SKM-1 (cell line): ENCODE results near the gene SLC34A1.

Experiments
- DNase-seq: peaks from one replicate; lab custom pipeline; 2025; ENCODE audit not compliant: unreplicated experiment; lab: John Stamatoyannopoulos, UW

SLC34A1 gene

DNA sequence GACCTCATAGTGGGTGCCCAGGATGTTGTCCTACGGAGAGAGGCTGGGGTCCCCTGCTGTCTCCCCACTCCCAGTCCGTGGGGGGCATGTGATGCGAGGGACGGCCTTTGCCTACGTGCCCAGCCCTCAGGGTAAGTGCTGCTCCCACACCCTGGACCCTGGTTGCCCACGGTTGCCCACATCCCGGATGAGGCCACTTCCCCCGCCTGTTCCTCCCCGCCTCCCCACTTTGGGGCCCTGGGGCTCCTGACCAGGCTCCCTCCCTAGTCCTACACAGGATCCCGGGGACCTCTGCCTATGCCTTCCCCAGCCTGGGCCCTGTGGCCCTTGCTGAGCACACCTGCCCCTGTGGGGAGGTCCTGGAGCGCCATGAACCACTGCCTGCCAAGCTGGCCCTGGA is 1.5 kb downstream of the SLC34A1 start:
- DNase-seq: no peak

DNA sequence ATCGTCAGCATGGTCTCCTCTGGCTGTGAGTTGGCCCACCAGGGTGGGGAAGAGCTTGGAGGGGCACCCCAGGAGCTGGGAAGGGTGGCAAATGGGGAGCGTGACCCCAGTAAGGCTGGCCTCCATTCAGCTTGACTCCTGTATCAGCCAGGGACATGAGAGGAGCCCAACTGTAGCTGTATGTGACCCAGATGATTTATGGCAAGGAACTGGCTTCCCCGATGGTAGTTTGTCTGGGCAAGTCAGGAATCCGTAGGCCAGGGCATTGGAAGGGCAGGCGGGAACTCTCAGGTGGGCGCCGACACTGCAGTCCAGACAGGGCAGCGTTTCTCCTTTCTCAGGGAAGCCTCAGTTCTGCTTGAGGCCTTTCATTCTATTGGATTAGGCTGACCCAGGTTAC is 2.3 kb downstream of the SLC34A1 start:
- no peak for DNase-seq

DNA sequence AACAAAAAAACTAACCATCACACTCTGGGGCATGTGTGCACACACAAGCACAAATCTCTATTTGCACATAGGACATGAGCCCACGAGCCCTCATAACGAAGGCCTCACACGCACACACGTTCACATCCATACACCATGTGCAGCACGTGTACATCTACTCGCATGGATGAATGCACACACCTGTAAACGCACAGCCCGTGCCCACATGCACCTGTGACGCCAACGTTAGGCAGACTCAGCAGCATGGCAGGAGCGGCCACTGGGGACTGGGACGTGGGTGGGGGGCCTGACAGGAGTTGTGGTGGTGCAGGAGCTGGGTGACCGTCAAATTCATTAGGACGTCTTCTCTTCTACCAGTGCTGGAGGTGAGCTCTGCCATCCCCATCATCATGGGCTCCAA is 3.2 kb downstream of the SLC34A1 start:
- no peak for DNase-seq

DNA sequence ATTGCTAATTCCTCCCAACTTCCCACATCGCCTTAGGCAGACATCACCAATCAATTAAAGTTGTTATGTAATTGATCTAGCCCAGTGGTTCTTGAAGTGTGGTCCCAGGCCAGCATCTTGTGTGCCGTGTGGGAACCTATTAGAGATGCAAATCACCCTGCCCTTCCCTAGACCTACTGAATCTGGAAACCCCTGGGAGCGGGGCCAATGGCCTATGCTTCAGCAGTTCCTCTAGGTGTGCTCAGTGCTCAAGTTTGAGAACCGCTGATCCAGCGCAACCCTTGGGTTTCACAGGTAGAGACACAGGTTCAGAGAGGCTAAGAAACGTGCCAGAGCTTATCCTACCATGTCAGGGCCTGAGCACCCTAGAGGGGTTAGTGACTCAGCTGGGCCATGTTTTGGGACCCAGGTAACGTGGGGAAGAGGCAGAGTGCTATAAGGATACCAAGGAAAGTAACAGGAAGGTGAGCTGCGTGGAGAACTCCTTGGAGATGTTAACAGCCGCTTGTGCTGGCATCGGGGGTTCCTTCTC is 4.4 kb downstream of the SLC34A1 start:
- no peak for DNase-seq

DNA sequence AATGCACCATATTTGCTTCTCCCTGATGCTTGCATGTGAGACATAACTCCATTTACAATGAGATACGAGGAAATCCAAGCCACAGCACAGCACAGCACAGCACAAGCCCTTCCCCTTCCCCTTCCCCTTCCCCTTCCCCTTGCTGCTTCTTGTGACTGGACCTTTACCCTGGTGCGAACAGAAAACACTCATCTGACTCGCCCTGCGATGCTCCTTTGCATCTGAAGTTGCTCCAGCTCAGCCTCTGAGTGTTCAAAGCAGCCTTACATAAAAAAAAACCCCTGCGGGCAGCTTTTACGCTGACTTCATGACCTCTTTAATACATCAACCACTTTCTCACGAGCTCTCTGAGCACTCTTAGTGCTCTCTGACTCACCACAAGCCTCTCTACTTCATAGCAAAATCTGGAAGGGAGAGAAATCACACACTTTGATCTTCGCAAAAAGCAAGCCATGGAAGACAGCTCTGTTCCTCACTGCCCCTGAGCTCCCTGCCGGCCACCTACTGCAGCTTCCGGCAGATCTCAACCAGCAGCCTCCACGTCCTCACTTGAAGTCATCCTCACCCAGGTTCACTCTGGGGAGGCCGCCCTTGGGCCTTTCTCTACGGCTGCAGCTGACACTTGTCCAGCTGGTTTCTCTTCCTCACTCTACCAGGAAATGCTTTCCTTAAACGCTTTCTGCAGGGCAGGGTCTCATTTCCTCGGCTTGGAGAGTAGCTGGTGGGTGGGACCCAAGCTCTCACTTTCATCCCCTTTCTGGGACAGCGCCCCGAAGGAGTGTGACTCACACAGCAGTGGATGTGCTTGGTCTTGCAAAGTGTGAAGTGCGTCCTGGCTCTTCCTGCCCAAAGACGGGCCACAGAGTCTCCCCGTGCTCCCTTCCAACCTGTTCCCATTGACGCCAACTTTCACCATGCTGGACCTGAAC is 5.3 kb downstream of the SLC34A1 start:
- no peak for DNase-seq

DNA sequence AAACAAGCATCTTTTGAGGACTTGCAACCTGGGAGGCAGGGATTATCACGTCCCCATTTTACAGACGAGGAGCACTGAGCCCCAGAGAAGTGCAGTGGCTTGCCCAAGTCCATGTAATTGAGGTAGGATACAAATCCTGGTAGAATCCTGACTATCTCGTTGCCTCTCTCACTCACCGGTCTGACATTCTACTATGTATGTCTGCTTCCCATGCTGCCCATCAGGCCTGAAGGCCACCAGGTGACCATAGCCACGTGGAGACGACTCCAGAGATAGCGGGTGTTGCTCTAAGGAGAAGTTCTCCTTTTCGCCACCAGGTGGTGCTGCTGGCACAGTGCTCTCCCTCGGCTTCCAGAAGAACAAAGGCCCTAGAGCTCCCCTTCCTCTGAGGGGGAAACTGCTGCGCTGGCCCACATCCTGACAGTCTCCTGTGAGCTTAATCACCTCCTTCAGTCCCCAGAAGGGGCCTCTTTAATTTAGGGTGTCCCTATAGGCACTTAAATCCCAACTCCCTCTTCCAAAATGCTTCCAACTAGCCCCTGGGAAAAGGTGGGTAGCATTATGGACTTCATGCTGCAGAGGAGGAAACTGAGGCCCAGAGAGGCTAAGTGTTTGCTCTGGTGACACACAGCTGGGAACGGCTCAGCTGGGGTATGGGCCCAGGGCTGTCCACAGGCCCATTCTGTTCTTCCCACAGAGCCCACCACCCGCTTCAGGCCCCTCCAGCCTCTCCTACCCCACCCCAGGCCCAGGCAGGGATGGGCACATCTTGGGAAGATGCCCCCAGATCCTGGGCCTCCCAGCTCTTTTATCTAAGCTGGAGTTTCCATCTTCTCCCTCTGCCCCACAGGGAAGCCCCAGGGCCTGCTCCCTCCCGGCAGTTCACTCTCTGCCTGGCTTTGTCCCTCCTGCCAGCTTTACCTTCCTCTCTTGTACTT is 6.4 kb downstream of the SLC34A1 start:
- peak; percentile 67 for DNase-seq

DNA sequence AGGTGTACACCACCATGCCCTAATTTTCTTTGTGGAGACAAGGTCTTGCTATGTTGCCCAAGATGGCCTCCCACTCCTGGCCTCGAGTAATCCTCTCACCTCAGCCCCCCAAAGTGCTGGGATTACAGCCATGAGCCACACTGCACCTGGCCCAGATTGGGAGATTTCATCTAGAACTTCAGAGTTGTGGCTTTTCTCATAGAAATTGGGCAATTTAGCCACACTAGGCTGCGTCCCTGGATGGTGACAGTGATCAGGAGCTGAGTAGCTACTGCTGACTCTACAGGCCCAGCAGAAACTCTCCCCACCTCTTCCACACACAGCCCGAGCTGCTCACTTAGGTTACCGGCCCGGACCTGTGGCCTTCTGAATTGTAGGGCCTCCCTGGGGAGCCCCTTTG is 8.5 kb downstream of the SLC34A1 start:
- DNase-seq: peak; percentile 20

DNA sequence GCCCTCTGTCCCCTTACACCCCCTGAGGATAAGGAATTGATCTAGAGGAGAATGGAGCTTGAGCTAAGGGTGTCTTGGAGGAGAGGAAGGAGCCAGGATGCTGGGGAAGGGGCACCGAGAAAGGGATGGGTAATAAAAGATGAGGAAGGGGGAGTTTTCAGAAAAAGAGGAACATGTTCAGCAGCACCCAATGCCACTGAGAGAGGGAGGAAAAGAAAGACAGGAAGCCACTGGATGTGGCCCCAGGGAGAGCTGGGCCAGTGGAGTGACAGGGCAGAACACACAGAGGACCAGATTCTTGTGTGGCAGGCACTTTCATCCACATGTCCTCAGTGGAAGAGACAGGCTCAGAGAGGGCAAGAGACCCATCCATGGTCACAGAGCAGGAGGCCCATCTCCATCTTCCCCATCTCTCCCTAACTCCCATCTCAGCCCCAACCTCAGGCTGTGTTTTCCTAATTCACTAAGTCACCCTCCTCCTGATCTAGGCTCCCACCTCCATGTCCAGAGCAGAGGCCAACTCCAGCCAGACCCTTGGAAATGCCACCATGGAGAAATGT is 9.1 kb downstream of the SLC34A1 start:
- DNase-seq: peak; percentile 49

DNA sequence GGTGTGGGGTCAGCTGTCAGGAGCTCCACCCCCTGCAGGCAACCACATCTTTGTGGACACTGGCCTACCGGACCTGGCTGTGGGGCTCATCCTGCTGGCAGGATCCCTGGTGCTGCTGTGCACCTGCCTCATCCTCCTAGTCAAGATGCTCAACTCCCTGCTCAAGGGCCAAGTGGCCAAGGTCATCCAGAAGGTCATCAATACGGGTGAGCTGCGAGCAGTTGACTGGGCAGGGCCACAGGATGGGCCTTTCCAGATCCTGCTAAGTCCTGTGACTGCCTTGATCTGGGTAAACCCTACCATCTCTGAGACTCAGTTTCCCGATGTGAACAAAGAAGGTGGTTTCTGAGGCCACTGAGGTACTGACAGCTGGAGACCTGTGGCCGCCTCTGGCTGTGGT is 9.8 kb downstream of the SLC34A1 start:
- no peak for DNase-seq

DNA sequence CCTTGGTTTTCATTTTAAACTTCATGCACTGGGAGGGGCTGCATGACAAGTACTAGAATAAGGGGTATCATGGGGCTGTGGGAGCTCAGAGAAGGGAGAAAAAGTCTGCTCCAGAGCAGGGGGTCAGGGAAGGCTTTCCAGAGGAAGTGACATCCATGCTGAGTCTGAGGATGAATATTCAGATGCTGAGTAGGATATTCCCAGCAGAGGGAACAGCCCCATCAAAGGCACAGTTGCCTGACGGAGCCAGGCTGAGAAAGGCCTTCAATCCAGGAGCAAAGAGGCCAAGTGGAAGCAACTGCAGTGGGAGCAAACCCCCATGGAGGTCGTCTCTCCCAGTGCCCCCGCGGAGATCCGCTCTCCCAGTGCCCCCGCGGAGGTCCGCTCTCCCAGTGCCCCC is 11.8 kb downstream of the SLC34A1 start:
- no peak for DNase-seq

DNA sequence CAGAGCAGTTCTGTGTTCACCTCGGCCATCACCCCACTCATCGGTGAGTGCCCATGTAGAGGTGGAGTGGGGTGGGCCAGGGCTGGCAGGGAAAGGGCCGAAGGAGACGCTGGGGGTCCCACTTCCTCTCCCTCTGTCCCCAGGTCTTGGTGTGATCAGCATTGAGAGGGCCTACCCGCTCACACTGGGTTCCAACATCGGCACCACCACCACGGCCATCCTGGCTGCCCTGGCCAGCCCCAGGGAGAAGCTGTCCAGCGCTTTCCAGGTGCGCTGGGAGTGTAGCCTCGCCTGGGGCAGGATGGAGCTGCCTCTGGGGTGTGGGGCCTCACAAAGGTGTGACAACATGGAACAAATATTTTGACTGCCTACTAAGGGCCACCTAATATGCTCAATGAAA is 12.6 kb downstream of the SLC34A1 start:
- no peak for DNase-seq

DNA sequence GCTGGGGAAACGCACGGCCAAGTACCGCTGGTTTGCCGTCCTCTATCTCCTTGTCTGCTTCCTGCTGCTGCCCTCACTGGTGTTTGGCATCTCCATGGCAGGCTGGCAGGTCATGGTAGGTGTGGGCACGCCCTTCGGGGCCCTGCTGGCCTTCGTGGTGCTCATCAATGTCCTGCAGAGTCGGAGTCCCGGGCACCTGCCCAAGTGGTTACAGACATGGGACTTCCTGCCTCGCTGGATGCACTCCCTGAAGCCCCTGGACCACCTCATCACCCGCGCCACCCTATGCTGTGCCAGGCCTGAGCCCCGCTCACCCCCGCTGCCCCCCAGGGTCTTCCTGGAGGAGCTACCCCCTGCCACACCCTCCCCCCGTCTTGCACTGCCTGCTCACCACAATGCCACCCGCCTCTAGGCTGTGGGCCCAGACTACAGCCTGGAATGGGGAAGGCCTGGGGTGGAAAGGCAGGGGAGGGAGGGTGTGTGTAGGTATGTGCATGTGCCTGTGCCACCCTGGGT is 13.7 kb downstream of the SLC34A1 start:
- DNase-seq: no peak

DNA sequence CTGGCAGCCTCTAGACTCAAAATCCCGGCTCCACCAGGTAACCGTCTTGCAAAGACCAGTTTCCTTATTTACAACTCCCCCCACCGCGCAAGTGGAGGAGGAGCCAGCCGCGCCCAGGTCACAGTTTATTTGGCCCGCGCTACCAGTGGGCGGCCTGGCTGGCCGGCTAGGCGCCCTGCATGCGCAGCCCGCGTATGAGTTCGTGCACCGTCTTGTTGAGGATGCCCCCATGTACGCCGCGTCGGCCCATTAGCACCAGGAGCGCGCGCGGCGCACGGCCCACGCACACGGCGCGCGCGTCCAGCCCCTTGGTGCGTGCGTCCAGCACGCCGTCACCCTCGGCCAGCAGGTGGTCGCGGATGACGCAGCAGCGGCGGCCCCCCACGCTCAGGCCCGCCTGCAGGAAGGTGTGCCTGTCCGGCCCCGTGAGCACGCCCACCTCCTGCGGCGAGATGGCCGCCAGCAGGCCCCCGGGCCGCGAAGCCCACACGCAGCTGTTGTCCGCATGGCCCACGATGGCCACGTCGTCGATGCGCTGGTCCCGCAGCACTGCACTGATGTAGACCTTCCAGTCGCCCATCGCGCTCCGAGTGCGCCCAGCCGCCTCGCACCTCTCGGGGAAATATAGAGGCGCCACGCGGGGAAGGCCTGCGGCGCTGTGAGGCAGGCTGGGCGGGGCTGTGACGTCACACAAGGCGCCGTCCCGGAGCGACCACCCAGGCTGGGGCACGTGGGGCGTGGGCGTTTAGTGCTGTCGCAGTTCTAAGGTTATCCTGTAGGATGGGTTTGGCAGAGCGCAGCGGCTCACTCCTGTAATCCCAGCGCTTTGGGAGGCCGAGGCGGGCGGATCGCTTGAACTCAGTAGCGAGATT is 16.0 kb downstream of the SLC34A1 start, which contains the start of gene PFN3:
Gene PFN3 (minus strand): TSS at position 665 of the 872 bp plus-strand sequence. CDS start 85 bp downstream, at position 580.
- DNase-seq: no peak

DNA sequence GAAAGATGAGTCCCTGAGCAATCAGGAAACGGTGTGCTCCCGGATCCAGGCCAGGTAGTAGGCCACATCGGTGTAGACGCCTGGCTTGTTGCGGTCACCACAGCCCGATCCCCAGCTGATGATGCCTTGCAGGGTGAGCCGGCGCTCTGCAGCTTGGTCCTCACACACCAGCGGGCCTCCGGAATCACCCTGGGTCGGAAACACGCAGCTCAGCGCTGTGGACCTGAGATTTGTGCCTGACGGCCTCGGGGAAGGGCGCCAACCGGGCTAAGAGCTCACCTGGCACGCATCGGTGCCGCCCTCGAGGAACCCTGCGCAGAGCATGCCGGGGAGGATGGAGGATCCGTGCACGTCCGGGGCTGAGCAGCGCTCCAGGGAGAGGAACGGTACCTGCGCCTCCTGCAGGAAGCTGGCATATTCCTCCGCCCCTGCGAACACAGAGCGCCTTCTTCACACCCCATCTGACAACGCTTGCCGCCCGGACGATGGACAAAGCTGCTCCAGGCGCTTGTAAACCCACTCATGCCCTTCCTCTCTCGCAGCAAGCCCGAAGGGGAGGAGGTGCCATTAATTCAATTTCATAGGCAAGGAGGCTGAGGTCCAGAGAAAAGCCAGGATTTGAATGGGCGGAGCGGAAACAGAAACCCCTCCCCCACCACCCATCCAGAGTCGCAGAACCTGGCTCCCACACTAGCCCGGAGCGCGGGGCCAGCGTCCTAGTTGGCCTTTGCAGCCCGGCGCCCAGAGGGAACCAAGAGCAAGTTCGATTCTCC is 18.2 kb downstream of the SLC34A1 start:
- no peak for DNase-seq

DNA sequence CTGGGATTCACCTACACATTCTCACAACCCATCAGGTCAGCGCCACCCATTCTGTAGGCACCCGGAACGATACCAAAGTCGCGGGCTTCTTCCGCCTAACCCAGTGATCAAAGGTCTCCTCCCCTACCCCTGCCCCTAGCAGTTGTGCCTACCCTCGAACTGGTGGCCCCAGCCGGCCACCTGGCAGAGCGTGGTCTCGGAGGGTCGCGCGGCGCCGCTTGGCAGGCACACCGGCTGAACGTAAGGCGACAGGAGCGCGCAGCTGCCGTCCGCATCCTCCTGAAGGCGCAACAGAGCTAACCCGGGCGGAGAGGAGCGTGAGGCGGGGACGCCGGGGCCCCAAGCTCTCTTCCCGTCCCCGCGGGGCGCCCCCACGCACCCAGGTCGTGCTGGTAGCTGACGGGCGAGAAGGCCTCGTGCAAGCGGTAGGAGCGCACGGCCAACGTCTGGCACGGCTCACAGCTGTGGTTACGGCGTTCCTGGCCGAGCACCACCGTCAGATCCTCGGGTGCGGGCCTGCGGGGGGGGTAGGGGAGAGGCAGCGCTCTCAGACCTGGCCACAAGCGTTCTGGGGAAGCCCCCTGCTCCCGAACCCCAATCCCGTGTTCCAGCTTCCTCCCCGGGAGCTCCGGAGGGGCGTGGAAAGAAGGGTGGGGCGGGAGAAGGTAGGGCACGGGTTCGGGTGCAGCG is 19.0 kb downstream of the SLC34A1 start:
- no peak for DNase-seq

DNA sequence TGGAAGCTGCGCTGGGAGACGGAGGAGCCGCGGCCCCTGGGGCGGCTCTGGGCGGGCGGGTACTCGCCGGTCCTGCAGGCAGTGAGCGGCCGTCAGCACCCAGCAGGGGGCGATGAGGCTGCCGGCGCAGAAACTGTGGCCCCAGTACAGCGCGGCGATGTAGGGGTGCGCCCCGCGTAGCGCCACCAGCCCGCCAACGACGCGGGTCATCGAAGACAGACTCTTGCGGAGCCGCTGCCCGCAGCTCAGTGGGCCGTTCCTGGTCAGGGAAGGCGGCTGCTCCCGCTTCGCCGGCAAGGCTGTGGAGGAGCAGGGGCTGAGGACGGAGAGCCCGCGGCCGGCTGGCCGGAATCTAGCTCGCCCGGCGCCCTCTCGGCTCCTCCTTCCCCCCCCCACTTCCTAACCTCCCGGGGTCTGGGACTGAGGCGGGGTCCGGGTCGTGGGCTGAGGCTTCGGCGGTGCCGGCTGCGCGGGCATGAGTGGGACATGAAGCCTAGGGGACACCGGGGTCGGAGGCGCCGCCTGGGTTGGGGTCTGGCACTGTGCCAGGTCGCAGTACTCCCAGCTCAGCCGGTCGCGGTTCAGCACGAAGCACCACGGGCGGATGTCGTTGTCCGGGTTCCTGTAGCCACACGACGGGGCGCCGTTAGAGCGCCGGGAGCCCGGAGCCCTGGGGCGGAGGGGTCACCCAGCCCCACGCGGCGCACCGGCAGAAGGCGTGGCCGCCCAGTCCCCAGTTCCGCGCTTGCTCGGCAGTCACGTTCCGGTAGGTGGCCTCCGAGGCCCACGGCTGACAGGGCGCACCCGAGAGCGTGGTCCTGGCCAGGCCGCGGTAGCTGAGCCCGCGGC is 19.8 kb downstream of the SLC34A1 start:
- DNase-seq: peak; percentile 88

DNA sequence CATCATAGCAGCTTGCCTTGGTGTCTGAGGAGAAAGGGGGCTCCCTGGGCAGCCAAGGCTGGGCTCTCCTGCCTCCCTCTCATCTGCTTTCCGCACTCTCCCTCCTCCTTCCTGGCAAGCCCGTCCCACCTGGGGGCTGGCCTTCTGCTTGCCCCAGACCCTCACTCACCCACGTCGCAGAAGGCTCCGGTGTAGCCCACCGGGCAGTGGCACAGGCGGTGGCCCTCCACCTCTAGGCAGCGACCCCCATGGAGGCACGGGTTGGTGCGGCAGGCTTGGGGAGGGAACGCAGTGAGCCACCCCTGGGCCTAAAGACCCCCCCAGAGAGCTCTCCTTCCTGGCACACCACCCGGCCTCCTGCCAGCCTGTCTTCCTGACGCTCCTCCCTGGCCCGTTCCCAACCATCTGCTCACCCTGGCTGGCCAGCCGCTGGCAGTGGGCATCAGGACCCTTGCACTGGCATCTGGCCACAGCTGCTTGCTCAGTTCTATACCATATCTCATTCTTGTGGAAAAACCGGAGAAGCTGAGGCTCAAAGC is 20.5 kb downstream of the SLC34A1 start:
- DNase-seq: no peak
